ENCODE data around the gene PTGES2. TPM values are rescaled to one million over a fixed set of nuclear protein-coding genes. Genes with fewer than 3 reads are reported as not detected.

The PTGES2 gene
- total and polyA plus RNA-seq, 2 of the 13 experiments (the other 11 are each of a cell fraction or from before 2014, with no cell fraction given): 63.7 to 79.8 TPM

- TF ChIP-seq ATF7-NPFF (CRISPR knock-in tag; IDR thresholded peaks at IDR 0.05; ENCODE audit: low read depth) (no peak), ZNF776 (CRISPR knock-in tag; IDR thresholded peaks at IDR 0.05) (peak; percentile 52; the same call in 1 of the 2 replicates), ZBTB8A (CRISPR knock-in tag; IDR thresholded peaks at IDR 0.05; ENCODE audit: borderline replicate concordance, low read depth) (no peak), ZFP82 (CRISPR knock-in tag; IDR thresholded peaks at IDR 0.05; ENCODE audit: borderline replicate concordance) (no peak; the same call in 1 of the 2 replicates), MYNN (CRISPR knock-in tag; IDR thresholded peaks at IDR 0.05; ENCODE audit: low read depth) (no peak), MAFK (conservative IDR thresholded peaks at IDR 0.05 in 1 of 2, IDR thresholded peaks at IDR 0.05 in 1 of 2; ENCODE audit: low read length in 2 of 2) (no peak), ZBTB20 (CRISPR knock-in tag; IDR thresholded peaks at IDR 0.05; ENCODE audit: borderline replicate concordance, low read depth) (no peak), ZBTB1 (CRISPR knock-in tag; IDR thresholded peaks at IDR 0.05; ENCODE audit: borderline replicate concordance) (no peak), BATF2 (CRISPR knock-in tag; IDR thresholded peaks at IDR 0.05) (no peak), HBP1 (CRISPR knock-in tag; IDR thresholded peaks at IDR 0.05; ENCODE audit: low read depth) (no peak), NFE2L2 (IDR thresholded peaks at IDR 0.05; ENCODE audit: low read length) (no peak), ZNF788 (CRISPR knock-in tag; IDR thresholded peaks at IDR 0.05; ENCODE audit: borderline replicate concordance) (no peak), MIXL1 (CRISPR knock-in tag; IDR thresholded peaks at IDR 0.05) (peak; percentile 78; the same call in 1 of the 2 replicates), KDM4B (CRISPR knock-in tag; IDR thresholded peaks at IDR 0.05) (no peak), SP1 (IDR thresholded peaks at IDR 0.05) (no peak), SP1 (CRISPR knock-in tag; IDR thresholded peaks at IDR 0.05) (no peak), ATF6 (CRISPR knock-in tag; conservative IDR thresholded peaks at IDR 0.05) (no peak), ATRX (CRISPR knock-in tag; IDR thresholded peaks at IDR 0.05; ENCODE audit: borderline replicate concordance) (no peak), NCOA2 (CRISPR knock-in tag; IDR thresholded peaks at IDR 0.05) (no peak), ZNF652 (CRISPR knock-in tag; IDR thresholded peaks at IDR 0.05; ENCODE audit: borderline replicate concordance, low read depth) (peak; percentile 96), GTF3A (CRISPR knock-in tag; conservative IDR thresholded peaks at IDR 0.05) (no peak), CSRNP2 (CRISPR knock-in tag; conservative IDR thresholded peaks at IDR 0.05; ENCODE audit: low read depth) (no peak), GABPA (IDR thresholded peaks at IDR 0.05; ENCODE audit: low read depth, low read length) (no peak), GABPA (CRISPR knock-in tag; IDR thresholded peaks at IDR 0.05; ENCODE audit: low read depth) (peak; percentile 5; the same call in 1 of the 2 replicates), TAF15 (IDR thresholded peaks at IDR 0.05; ENCODE audit: low read depth, low read length, poor library complexity, severe bottlenecking) (no peak)
Observed at GRCh38 chr9:128097543-128098296, 29.8 kb downstream of the PTGES2 start (continued).
